ENCODE measurements around the gene RMC1. TPM values are rescaled to one million over a fixed set of nuclear protein-coding genes. Genes with fewer than 3 reads are reported as not detected.

The RMC1 gene
- total and polyA plus RNA-seq, 2 of the 13 experiments (the other 11 are each of a cell fraction or from before 2014, with no cell fraction given): 9.4 to 19.5 TPM

DNA sequence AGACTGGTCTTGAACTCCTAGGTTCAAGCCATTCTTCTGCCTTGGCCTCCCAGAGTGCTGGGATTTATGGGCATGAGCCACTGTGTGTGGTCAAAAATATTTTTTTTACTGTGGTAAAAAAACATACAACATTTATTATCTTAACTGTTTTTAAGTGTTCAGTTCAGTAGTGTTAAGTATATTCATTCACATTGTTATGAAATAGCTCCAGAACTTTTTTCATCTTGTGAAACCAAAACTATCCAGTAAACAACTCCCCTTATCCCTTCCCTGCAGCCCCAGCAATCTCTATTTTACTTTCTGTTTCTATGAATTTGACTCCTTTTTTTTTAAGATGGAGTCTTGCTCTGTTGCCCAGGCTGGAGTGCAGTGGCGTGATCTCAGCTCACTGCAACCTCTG lies 9.3 kb downstream of the RMC1 start (continued):
- TF ChIP-seq, protein P1, sequence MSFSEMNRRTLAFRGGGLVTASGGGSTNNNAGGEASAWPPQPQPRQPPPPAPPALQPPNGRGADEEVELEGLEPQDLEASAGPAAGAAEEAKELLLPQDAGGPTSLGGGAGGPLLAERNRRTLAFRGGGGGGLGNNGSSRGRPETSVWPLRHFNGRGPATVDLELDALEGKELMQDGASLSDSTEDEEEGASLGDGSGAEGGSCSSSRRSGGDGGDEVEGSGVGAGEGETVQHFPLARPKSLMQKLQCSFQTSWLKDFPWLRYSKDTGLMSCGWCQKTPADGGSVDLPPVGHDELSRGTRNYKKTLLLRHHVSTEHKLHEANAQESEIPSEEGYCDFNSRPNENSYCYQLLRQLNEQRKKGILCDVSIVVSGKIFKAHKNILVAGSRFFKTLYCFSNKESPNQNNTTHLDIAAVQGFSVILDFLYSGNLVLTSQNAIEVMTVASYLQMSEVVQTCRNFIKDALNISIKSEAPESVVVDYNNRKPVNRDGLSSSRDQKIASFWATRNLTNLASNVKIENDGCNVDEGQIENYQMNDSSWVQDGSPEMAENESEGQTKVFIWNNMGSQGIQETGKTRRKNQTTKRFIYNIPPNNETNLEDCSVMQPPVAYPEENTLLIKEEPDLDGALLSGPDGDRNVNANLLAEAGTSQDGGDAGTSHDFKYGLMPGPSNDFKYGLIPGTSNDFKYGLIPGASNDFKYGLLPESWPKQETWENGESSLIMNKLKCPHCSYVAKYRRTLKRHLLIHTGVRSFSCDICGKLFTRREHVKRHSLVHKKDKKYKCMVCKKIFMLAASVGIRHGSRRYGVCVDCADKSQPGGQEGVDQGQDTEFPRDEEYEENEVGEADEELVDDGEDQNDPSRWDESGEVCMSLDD (CRISPR knock-in tag; IDR thresholded peaks at IDR 0.05; ENCODE audit: borderline replicate concordance): no peak

- H3K27ac ChIP-seq (ENCODE audit: extremely low read length, insufficient read depth, low read length): peak overlapping the region; percentile 17
- peak; percentile 76 for DNase-seq (ENCODE audit: low spot score)
- 69% methylated on average over 13 of the region's 17 CpGs for WGBS (ENCODE audit: low lambda C conversion rate)
- no peaks in the 10 kb centered on the region for H3K79me2 ChIP-seq (ENCODE audit: insufficient read depth, low read length)
- peak; percentile 99 for ATAC-seq
- H3K27me3 ChIP-seq (ENCODE audit: control insufficient read depth in 1 of 2, insufficient read depth in 2 of 2, low read length in 2 of 2): no peaks in the 10 kb centered on the region
- no peaks in the 10 kb centered on the region for H3K9me3 ChIP-seq (ENCODE audit: low read length)
- H3K4me1 ChIP-seq (ENCODE audit: insufficient read depth, low read length): peaks cover 5% of the 10 kb centered on the region; the same call in 1 of the 2 replicates
- in situ Hi-C loops (cut with HindIII; ENCODE audit: extremely low pct_ligation_motif_present, low pct_unique_long_range_greater_than_20kb) (loop anchor here (5.0 to 10.0 kb wide), 2 partner anchors 71 to 189 kb away; partner anchors contain the start of gene NPC1), intact Hi-C loops (cut with micrococcal nuclease; ENCODE audit: unreplicated experiment) (loop anchor here (1.0 to 10.0 kb wide), 3 partner anchors 41 to 189 kb away; no protein-coding TSS in a partner anchor)
- H3K9ac ChIP-seq (ENCODE audit: insufficient read depth, low read depth, low read length): no peak overlapping the region
- ChIA-PET POLR2A (interaction anchor here (1.1 kb wide), 1 partner anchor 69 kb away, joined by 3 read pairs; no protein-coding TSS in a partner anchor), CTCF (ENCODE audit: low intra/inter-chr PET ratio, low total read pairs) (interaction anchor here (0.6 to 1.4 kb wide), 6 partner anchors 15 to 297 kb away, joined by 3 to 6 read pairs (median 4); partner anchors contain the start of gene NPC1)
- H4K20me1 ChIP-seq (ENCODE audit: insufficient read depth, low read length): no peaks in the 10 kb centered on the region
- no peak overlapping the region for H2AFZ ChIP-seq (ENCODE audit: low read length)
- peak; percentile 92 for FAIRE-seq
- BruUV-seq (replicated peaks): no TSS peak
- H3K36me3 ChIP-seq (replicated peaks in 1 of 2; ENCODE audit: control insufficient read depth in 1 of 2, insufficient read depth in 2 of 2, low read length in 2 of 2): peaks cover 7 to 47% of the 10 kb centered on the region in 2 experiments; a peak in 4 of 5 replicates
- no peak overlapping the region for H3K4me3 ChIP-seq (replicated peaks in 1 of 3; ENCODE audit: insufficient read depth in 1 of 3, low read depth in 2 of 3, low read length in 3 of 3)
- H3K4me2 ChIP-seq (ENCODE audit: low read depth, low read length): no peak overlapping the region
- TF ChIP-seq GATAD2A (CRISPR knock-in tag; IDR thresholded peaks at IDR 0.05): peak; percentile 60
- TF ChIP-seq RXRB (CRISPR knock-in tag; IDR thresholded peaks at IDR 0.05; ENCODE audit: borderline replicate concordance): peak; percentile 45; the same call in 1 of the 2 replicates
- TF ChIP-seq, protein P2, sequence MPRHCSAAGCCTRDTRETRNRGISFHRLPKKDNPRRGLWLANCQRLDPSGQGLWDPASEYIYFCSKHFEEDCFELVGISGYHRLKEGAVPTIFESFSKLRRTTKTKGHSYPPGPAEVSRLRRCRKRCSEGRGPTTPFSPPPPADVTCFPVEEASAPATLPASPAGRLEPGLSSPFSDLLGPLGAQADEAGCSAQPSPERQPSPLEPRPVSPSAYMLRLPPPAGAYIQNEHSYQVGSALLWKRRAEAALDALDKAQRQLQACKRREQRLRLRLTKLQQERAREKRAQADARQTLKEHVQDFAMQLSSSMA (CRISPR knock-in tag; IDR thresholded peaks at IDR 0.05): no peak
- TF ChIP-seq KDM3A (CRISPR knock-in tag; IDR thresholded peaks at IDR 0.05; ENCODE audit: low read depth): peak; percentile 53; the same call in 1 of the 2 replicates
- no peak for TF ChIP-seq SOX13 (IDR thresholded peaks at IDR 0.05)
- TF ChIP-seq SOX13 (CRISPR knock-in tag; conservative IDR thresholded peaks at IDR 0.05 in 1 of 2, IDR thresholded peaks at IDR 0.05 in 1 of 2): 0 out of 4 replicates have a peak, but pooled peaks of 1 of the 2 experiments have one; percentile 51
- TF ChIP-seq CTCF (CRISPR knock-in tag; IDR thresholded peaks at IDR 0.05): peak; percentile 96
- 0 out of 2 replicates have a peak, but pooled peaks have one; percentile 26 for TF ChIP-seq ZNF792 (CRISPR knock-in tag; IDR thresholded peaks at IDR 0.05)
- TF ChIP-seq SMAD3 (CRISPR knock-in tag; IDR thresholded peaks at IDR 0.05): no peak
- TF ChIP-seq, protein P3, sequence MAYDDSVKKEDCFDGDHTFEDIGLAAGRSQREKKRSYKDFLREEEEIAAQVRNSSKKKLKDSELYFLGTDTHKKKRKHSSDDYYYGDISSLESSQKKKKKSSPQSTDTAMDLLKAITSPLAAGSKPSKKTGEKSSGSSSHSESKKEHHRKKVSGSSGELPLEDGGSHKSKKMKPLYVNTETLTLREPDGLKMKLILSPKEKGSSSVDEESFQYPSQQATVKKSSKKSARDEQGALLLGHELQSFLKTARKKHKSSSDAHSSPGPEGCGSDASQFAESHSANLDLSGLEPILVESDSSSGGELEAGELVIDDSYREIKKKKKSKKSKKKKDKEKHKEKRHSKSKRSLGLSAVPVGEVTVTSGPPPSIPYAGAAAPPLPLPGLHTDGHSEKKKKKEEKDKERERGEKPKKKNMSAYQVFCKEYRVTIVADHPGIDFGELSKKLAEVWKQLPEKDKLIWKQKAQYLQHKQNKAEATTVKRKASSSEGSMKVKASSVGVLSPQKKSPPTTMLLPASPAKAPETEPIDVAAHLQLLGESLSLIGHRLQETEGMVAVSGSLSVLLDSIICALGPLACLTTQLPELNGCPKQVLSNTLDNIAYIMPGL (CRISPR knock-in tag; IDR thresholded peaks at IDR 0.05; ENCODE audit: borderline replicate concordance in 1 of 2, low read depth in 1 of 2): peak; percentile 68 to 76; a peak in 3 of 4 replicates
- no peak for TF ChIP-seq ZFP1 (CRISPR knock-in tag; IDR thresholded peaks at IDR 0.05)
- peak; percentile 53; the same call in 1 of the 2 replicates for TF ChIP-seq KMT2B (CRISPR knock-in tag; IDR thresholded peaks at IDR 0.05)
- peak; percentile 72 for TF ChIP-seq RAD21 (CRISPR knock-in tag; IDR thresholded peaks at IDR 0.05)
- TF ChIP-seq SMAD9 (CRISPR knock-in tag; IDR thresholded peaks at IDR 0.05): no peak
Measured at GRCh38 chr18:23515911-23516546, 12.7 kb downstream of the RMC1 start.

Data from HepG2 (cell line).